Caco-2 (cell line): ENCODE data around the gene SECISBP2L. TPM values are rescaled to one million over a fixed set of nuclear protein-coding genes. Genes with fewer than 3 reads are reported as not detected.
A peak's percentile ranks its signal among the peaks of the same experiment; 100 is the strongest.

ENCODE experiments used
- BruUV-seq: library from RNA; stranded (reverse); fragments of 400-500 nt; replicated peaks from 2 replicates; lab custom pipeline; 2021; lab: Mats Ljungman, UMichigan
- CTCF ChIA-PET: fragments of 300-600 bp; sonication (Branson Sonifier 250); formaldehyde crosslinking; loops from one replicate; lab custom pipeline; 2022; ENCODE audit warnings: antibody characterized with exemption; lab: Charles Lee
- POLR2A ChIA-PET: fragments of 300-600 bp; sonication (Branson Sonifier 250); formaldehyde crosslinking; loops from one replicate; lab custom pipeline; 2022; ENCODE audit warnings: antibody characterized with exemption; lab: Charles Lee
- DNase-seq, 2 experiments: peaks; one replicate each; pipeline versions ENCODE4 v3.0.0 to v3.0.0-alpha.2; 2020 to 2022
- H3K27me3 ChIP-seq: replicated peaks from 2 replicates; pipeline ENCODE4 v1.6.0; 2011; ENCODE audit warnings: low read length; ENCODE audit not compliant: control insufficient read depth, insufficient read depth
- H3K36me3 ChIP-seq: 2 replicates; pipeline ENCODE4 v1.5.1; 2011; ENCODE audit warnings: low read length; ENCODE audit not compliant: control insufficient read depth, insufficient read depth
- H3K4me1 ChIP-seq: fragments of 250-450 bp; sonication (Bioruptor Pico); 2 replicates; pipeline ENCODE4 v1.5.1; 2020; ENCODE audit warnings: mild to moderate bottlenecking
- H3K4me3 ChIP-seq: 2 replicates; pipeline ENCODE4 v1.5.1; 2011; ENCODE audit warnings: low read depth, mild to moderate bottlenecking, control low read depth, low read length
- H3K9me3 ChIP-seq: fragments of 250-450 bp; sonication (Bioruptor Pico); 2 replicates; pipeline ENCODE4 v1.5.1; 2020; ENCODE audit warnings: mild to moderate bottlenecking, moderate library complexity
- H3K27ac Mint-ChIP-seq: one replicate; pipeline ENCODE4 v1.8.0; 2022; ENCODE audit warnings: mixed read lengths; ENCODE audit not compliant: unreplicated experiment
- H3K27me3 Mint-ChIP-seq: one replicate; pipeline ENCODE4 v1.8.0; 2022; ENCODE audit warnings: mixed read lengths; ENCODE audit not compliant: insufficient read depth, unreplicated experiment
- H3K36me3 Mint-ChIP-seq: one replicate; pipeline ENCODE4 v1.8.0; 2022; ENCODE audit warnings: mild to moderate bottlenecking, mixed read lengths; ENCODE audit not compliant: insufficient read depth, unreplicated experiment
- H3K4me1 Mint-ChIP-seq: one replicate; pipeline ENCODE4 v1.8.0; 2022; ENCODE audit warnings: low read depth, mixed read lengths; ENCODE audit not compliant: unreplicated experiment
- H3K4me3 Mint-ChIP-seq: one replicate; pipeline ENCODE4 v1.8.0; 2022; ENCODE audit warnings: mild to moderate bottlenecking, moderate library complexity, mixed read lengths; ENCODE audit not compliant: unreplicated experiment
- H3K9me3 Mint-ChIP-seq: one replicate; pipeline ENCODE4 v1.8.0; 2022; ENCODE audit warnings: mixed read lengths; ENCODE audit not compliant: unreplicated experiment
- intact Hi-C: fragments of 100-400 bp; cut with micrococcal nuclease; formaldehyde crosslinking; loops from one replicate; pipeline ENCODE4 v1.10.0; 2022; ENCODE audit not compliant: unreplicated experiment
- total RNA-seq: library from RNA; stranded (reverse); gene quantifications from 2 replicates; pipeline ENCODE4 v1.2.3, GENCODE V29; 2022
- TF ChIP-seq, protein P1 (sequence below), 2 experiments: fragments of 200-600 bp in 1 of 2; IDR thresholded peaks; 1 replicate in 1 of 2; 2 replicates in 1 of 2; pipeline versions ENCODE4 v1.5.1 to v1.8.0; 2011 to 2022; ENCODE audit warnings: antibody characterized with exemption in 1 of 2, control low read depth in 1 of 2, inconsistent platforms in 1 of 2, low read depth in 1 of 2, low read length in 1 of 2, mild to moderate bottlenecking in 1 of 2, moderate library complexity in 1 of 2; ENCODE audit not compliant: insufficient read depth in 1 of 2, severe bottlenecking in 1 of 2, unreplicated experiment in 1 of 2

SECISBP2L gene
- total RNA-seq, 1 experiment from 2014 or later = 27.9 TPM

DNA sequence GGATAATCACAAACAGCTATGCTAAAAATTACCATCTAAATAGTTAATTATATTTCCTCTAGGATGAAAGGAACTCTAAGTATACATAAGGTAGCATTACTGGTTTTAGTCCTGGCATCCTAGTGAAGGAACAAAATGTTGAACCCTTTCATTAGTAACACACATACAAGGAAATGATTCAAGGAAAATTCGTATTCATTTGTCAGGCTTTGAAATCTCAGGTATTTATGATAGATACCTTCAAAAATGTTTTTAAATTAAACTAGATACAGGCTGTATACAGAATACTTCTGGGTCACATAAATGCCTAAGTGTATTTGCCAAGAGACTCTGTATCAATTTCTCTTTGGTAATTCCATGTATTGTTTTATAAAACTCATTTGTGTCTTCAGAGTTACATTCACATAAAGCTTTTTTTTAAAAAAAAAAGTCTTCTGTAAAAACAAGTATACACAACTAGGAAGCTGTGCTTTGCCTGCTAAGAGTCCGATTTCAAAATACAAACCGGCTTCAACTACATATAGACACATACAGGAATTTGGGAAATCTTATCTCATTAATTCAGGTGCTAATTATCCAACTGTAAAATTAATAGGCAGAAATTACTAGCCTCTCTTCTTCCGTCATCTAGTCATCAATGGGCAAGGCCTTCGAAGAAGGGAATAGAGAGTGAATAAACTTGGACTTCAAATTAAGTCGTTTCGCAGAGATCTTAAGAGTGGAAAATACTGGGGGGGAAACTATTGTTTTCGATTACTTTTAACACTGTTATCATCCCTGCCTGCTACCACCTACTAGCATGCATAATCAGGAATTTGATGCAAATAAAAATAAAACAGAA, 1.3 kb downstream of the SECISBP2L start:
- H3K9me3 ChIP-seq = no peaks in the 10 kb centered on the region
- BruUV-seq = TSS peak; percentile 49
- Mint-ChIP-seq H3K27ac (peak overlapping the region; percentile 91), H3K4me1 (peaks cover 9% of the 10 kb centered on the region), H3K36me3 (no peaks in the 10 kb centered on the region), H3K9me3 (no peaks in the 10 kb centered on the region), H3K4me3 (peak overlapping the region; percentile 97), H3K27me3 (no peaks in the 10 kb centered on the region)
- TF ChIP-seq, protein P1, sequence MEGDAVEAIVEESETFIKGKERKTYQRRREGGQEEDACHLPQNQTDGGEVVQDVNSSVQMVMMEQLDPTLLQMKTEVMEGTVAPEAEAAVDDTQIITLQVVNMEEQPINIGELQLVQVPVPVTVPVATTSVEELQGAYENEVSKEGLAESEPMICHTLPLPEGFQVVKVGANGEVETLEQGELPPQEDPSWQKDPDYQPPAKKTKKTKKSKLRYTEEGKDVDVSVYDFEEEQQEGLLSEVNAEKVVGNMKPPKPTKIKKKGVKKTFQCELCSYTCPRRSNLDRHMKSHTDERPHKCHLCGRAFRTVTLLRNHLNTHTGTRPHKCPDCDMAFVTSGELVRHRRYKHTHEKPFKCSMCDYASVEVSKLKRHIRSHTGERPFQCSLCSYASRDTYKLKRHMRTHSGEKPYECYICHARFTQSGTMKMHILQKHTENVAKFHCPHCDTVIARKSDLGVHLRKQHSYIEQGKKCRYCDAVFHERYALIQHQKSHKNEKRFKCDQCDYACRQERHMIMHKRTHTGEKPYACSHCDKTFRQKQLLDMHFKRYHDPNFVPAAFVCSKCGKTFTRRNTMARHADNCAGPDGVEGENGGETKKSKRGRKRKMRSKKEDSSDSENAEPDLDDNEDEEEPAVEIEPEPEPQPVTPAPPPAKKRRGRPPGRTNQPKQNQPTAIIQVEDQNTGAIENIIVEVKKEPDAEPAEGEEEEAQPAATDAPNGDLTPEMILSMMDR (IDR thresholded peaks at IDR 0.05; ENCODE audit: insufficient read depth in 1 of 2, low read depth in 1 of 2, low read length in 1 of 2, severe bottlenecking in 1 of 2, unreplicated experiment in 1 of 2) = no peak
- H3K4me3 ChIP-seq = peak overlapping the region; percentile 98
- intact Hi-C loops = loop anchor here (5.0 to 10.0 kb wide), 3 partner anchors 42 to 710 kb away; partner anchors contain the start of gene DUT
- POLR2A ChIA-PET = interaction anchor here (0.6 to 1.5 kb wide), 2 partner anchors 234 to 700 kb away, joined by 3 to 4 read pairs; partner anchors contain the start of gene CEP152
- no peaks in the 10 kb centered on the region for H3K36me3 ChIP-seq
- no peaks in the 10 kb centered on the region for H3K27me3 ChIP-seq
- H3K4me1 ChIP-seq = no peaks in the 10 kb centered on the region
- CTCF ChIA-PET = interaction anchor here (1.2 to 2.0 kb wide), 2 partner anchors 69 to 100 kb away, joined by 3 to 7 read pairs; no protein-coding TSS in a partner anchor
- DNase-seq = no peak

DNA sequence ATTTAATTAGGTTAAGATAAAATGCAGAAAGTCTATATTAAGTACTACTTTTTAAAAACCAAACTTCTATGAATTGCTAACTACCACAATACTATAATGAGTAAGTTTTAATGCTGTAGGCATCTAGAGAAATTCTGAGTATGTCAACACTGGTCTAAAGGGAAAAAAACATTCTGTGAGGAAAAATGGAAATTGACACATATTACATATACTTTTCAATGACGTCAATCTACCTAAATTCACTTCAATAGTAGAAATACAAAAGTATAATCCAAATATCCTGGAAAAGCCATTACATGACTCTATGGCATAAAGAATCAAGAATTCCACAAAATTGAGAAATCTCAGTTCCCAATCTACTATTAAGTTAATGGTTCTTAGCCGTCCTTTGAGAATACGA, 2.2 kb downstream of the SECISBP2L start:
- H3K4me3 ChIP-seq = no peak overlapping the region
- no peaks in the 10 kb centered on the region for H3K9me3 ChIP-seq
- no peaks in the 10 kb centered on the region for H3K27me3 ChIP-seq
- Mint-ChIP-seq H3K27me3 (no peaks in the 10 kb centered on the region), H3K4me3 (peak overlapping the region; percentile 97), H3K36me3 (no peaks in the 10 kb centered on the region), H3K9me3 (no peaks in the 10 kb centered on the region), H3K27ac (no peak overlapping the region), H3K4me1 (peaks cover 9% of the 10 kb centered on the region)
- CTCF ChIA-PET = no interaction called here
- POLR2A ChIA-PET = no interaction called here
- H3K36me3 ChIP-seq = no peaks in the 10 kb centered on the region
- no peaks in the 10 kb centered on the region for H3K4me1 ChIP-seq
- TF ChIP-seq, protein P1 (IDR thresholded peaks at IDR 0.05; ENCODE audit: insufficient read depth in 1 of 2, low read depth in 1 of 2, low read length in 1 of 2, severe bottlenecking in 1 of 2, unreplicated experiment in 1 of 2) = no peak
- no TSS peak for BruUV-seq
- intact Hi-C loops = loop anchor here (10.0 kb wide), 2 partner anchors 181 to 709 kb away; partner anchors contain the start of gene DUT
- DNase-seq = no peak

DNA sequence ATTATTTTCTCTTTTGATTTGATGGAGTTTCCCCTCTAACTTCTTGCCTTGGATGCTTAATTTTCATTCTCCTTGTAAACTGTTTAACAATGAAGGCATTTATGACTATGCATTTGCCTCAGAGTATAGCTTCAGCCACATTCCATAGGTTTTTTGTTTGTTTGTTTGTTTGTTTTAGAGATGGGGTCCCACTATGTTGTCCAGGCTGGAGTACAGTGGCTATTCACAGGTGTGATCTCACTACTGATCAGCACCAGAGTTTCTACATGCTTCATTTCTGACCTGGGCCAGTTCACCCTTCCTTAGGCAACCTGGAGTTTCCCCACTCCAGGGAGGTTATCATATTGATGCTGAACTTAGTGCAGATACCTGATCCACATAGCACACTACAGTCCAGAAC, 4.1 kb downstream of the SECISBP2L start:
- no peak for DNase-seq
- TF ChIP-seq, protein P1 (IDR thresholded peaks at IDR 0.05; ENCODE audit: insufficient read depth in 1 of 2, low read depth in 1 of 2, low read length in 1 of 2, severe bottlenecking in 1 of 2, unreplicated experiment in 1 of 2) = no peak
- no peak overlapping the region for H3K4me3 Mint-ChIP-seq
- H3K27ac Mint-ChIP-seq = no peak overlapping the region
- H3K9me3 ChIP-seq = no peaks in the 10 kb centered on the region
- H3K4me1 ChIP-seq = peaks cover 4% of the 10 kb centered on the region; the same call in 1 of the 2 replicates
- H3K27me3 Mint-ChIP-seq = no peaks in the 10 kb centered on the region
- no peaks in the 10 kb centered on the region for H3K27me3 ChIP-seq
- peaks cover 9% of the 10 kb centered on the region for H3K4me1 Mint-ChIP-seq
- intact Hi-C loops = loop anchor here (10.0 kb wide), 2 partner anchors 183 to 707 kb away; partner anchors contain the start of gene DUT
- no peak overlapping the region for H3K4me3 ChIP-seq
- H3K36me3 ChIP-seq = no peaks in the 10 kb centered on the region
- ChIA-PET POLR2A (no interaction called here), CTCF (no interaction called here)
- H3K36me3 Mint-ChIP-seq = no peaks in the 10 kb centered on the region
- no peaks in the 10 kb centered on the region for H3K9me3 Mint-ChIP-seq
- BruUV-seq = no TSS peak
